Nephron progenitor cell (in vitro differentiated cells): ENCODE results near the gene HSPG2.

Source experiments
- DNase-seq: peaks from one replicate; pipeline ENCODE4 v3.0.0; 2021
- H3K27ac Mint-ChIP-seq: 2 replicates; pipeline ENCODE4 v1.8.0; 2021; ENCODE audit warnings: mild to moderate bottlenecking, moderate library complexity, mixed read lengths
- H3K27me3 Mint-ChIP-seq: 2 replicates; pipeline ENCODE4 v1.8.0; 2021; ENCODE audit warnings: mild to moderate bottlenecking, low read depth, mixed read lengths; ENCODE audit not compliant: poor library complexity
- H3K36me3 Mint-ChIP-seq: 2 replicates; pipeline ENCODE4 v1.8.0; 2021; ENCODE audit warnings: low read depth, mixed read lengths
- H3K4me1 Mint-ChIP-seq: 2 replicates; pipeline ENCODE4 v1.8.0; 2021; ENCODE audit warnings: mixed read lengths
- H3K4me3 Mint-ChIP-seq: 2 replicates; pipeline ENCODE4 v1.8.0; 2021; ENCODE audit warnings: mild to moderate bottlenecking, moderate library complexity, mixed read lengths
- H3K9me3 Mint-ChIP-seq: 2 replicates; pipeline ENCODE4 v1.8.0; 2021; ENCODE audit warnings: mild to moderate bottlenecking, moderate library complexity, mixed read lengths
- CTCF ChIP-seq: fragments of 200-600 bp; sonication (generic); IDR thresholded peaks from 2 replicates; pipeline ENCODE4 v1.5.0; 2021; ENCODE audit warnings: antibody characterized with exemption

The HSPG2 gene

DNA sequence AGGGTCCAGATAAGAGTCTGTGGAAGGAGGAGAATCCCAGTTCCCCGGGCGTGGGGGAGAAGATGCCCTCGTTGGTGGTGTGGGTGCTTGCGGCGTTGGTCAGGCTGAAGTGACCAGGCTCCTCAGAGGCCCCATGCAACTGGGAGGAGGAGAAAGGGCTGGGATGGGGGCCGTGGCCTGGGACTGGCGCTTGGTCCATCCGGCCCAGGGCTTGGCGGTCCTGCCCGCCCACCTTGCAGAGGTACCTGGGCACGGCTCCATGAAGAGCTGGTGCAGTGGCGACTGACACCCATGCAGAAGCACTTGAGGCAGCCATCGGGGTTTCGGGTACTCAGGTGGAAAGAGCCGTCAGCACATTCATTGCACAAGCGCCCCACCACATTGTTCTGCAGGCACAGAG lies 60.8 kb downstream of the HSPG2 start:
- peaks cover 14% of the 10 kb centered on the region for H3K4me1 Mint-ChIP-seq
- H3K27ac Mint-ChIP-seq = no peak overlapping the region
- H3K27me3 Mint-ChIP-seq = peaks cover 3% of the 10 kb centered on the region
- DNase-seq = no peak
- peaks cover 21% of the 10 kb centered on the region for H3K36me3 Mint-ChIP-seq
- TF ChIP-seq CTCF = no peak
- H3K9me3 Mint-ChIP-seq = no peaks in the 10 kb centered on the region
- no peak overlapping the region for H3K4me3 Mint-ChIP-seq

- H3K27me3 Mint-ChIP-seq = peaks cover 3% of the 10 kb centered on the region
- H3K4me3 Mint-ChIP-seq = no peak overlapping the region
- H3K36me3 Mint-ChIP-seq = peaks cover 21% of the 10 kb centered on the region
- no peaks in the 10 kb centered on the region for H3K9me3 Mint-ChIP-seq
- peaks cover 14% of the 10 kb centered on the region for H3K4me1 Mint-ChIP-seq
- no peak for TF ChIP-seq CTCF
- DNase-seq = no peak
- no peak overlapping the region for H3K27ac Mint-ChIP-seq
Observed at GRCh38 chr1:21875621-21876063, 61.5 kb downstream of the HSPG2 start.

DNA sequence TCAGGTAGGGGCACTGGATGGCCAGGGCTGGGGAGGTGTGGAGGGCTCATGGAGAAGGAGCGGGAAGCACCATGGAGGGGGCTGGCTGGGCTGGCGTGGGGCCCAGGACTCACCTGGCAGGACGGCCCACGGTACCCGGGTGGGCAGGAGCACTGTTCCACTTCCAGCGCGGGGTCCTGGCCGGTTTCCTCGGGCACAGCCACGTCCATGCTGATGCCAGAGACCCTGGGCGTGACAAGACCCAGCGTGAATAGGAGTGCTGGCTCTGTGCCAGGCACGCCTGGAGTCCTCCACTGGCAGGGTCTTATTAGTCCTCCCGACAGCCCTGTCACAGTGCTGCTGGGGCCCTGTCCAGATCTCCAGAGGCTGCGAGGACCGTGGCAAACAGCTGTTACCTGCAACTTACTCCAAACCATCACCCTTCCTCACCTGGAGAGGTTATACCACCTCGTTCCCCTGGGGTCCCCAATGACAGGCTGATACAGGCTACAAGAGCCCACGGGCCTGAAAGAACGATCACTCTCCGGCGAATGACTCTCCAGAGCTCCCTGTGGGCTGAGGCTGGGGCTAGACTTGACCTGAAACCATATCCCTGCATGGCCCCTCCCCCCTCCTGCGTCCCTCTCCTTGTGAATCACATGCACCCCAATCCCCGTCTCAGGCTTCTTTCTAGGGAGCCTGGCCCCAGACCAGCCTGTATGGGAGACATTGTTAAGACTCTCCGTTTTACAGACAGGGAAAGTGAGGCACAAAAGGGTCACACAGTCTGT lies 62.1 kb downstream of the HSPG2 start:
- DNase-seq = no peak
- Mint-ChIP-seq H3K4me3 (no peak overlapping the region), H3K4me1 (peaks cover 14% of the 10 kb centered on the region), H3K27me3 (peaks cover 3% of the 10 kb centered on the region), H3K36me3 (peaks cover 21% of the 10 kb centered on the region), H3K9me3 (no peaks in the 10 kb centered on the region), H3K27ac (no peak overlapping the region)
- TF ChIP-seq CTCF = no peak

DNA sequence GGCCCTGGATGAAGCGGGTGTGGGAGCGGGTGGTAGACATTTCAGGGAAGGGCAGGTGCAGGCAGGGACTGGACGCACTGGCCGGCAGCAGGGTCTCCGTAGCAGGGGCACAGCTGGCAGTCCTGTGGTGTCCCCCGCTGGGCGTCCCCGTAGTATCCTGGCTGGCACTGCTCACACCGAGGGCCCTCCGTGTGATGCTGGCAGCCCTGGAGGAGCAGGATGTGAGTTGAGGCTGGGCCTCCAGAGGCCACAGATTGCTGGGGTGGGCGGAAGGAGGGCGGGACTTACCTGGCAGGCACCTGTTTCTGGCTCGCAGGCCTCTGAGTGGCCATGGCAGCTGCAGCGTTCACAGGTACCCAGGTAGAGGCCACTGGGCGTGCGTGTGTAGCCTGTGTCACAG lies 62.8 kb downstream of the HSPG2 start:
- TF ChIP-seq CTCF = no peak
- H3K9me3 Mint-ChIP-seq = no peaks in the 10 kb centered on the region
- peaks cover 14% of the 10 kb centered on the region for H3K4me1 Mint-ChIP-seq
- no peak for DNase-seq
- H3K4me3 Mint-ChIP-seq = no peak overlapping the region
- H3K27me3 Mint-ChIP-seq = peaks cover 4% of the 10 kb centered on the region
- H3K27ac Mint-ChIP-seq = no peak overlapping the region
- H3K36me3 Mint-ChIP-seq = peaks cover 20% of the 10 kb centered on the region

DNA sequence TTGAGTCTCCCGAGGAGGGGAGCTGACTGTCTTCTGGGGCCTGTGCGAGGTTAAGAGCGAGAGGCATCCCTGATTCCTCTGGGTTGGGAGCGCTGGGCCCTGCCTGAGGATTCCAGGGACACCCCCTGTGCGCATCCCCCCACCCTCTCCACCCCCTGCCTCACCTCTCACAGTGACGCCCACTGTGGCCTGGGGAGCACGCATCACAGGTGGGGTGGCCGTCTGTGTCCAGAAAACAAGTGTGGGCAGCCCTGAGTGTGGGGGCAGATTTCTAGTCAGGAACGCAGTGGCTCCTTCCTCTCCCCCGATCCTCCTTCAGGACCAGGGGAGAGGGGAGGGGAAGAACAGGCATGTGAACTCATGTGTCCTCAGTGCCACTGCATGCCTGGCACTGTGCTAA lies 63.3 kb downstream of the HSPG2 start:
- Mint-ChIP-seq H3K36me3 (peaks cover 17% of the 10 kb centered on the region), H3K9me3 (no peaks in the 10 kb centered on the region), H3K4me1 (peaks cover 14% of the 10 kb centered on the region), H3K27me3 (peaks cover 6% of the 10 kb centered on the region), H3K4me3 (no peak overlapping the region), H3K27ac (no peak overlapping the region)
- no peak for DNase-seq
- TF ChIP-seq CTCF = no peak

DNA sequence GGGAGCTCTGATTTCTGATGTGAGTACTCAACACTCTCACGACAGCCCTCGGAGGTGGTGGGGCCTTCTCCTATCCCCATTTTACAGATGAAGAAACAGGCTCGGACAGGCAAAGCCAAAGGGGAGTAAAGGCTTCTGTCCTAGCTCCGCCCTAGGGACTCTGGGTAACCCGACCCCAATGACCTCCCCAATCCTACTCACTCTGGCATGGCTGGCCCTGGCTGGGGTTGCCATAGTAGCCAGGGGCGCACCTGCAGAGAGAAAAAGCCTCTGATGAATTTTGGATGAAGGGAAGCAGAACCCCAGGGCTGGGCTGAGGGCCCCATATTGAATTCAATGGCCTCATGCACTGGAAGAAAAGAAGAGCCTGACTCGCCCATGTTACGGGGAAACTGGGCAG lies 63.9 kb downstream of the HSPG2 start:
- Mint-ChIP-seq H3K4me3 (no peak overlapping the region), H3K27ac (no peak overlapping the region), H3K9me3 (no peaks in the 10 kb centered on the region), H3K4me1 (peaks cover 18% of the 10 kb centered on the region), H3K27me3 (peaks cover 6% of the 10 kb centered on the region), H3K36me3 (peaks cover 17% of the 10 kb centered on the region)
- TF ChIP-seq CTCF = no peak
- DNase-seq = no peak
